Measurements from ENCODE around the gene SVOPL. TPM values are rescaled to one million over a fixed set of nuclear protein-coding genes. Genes with fewer than 3 reads are reported as not detected.

SVOPL gene
- polyA plus RNA-seq, 1 of the 3 experiments (the other 2 are of a cell fraction): not detected

DNA sequence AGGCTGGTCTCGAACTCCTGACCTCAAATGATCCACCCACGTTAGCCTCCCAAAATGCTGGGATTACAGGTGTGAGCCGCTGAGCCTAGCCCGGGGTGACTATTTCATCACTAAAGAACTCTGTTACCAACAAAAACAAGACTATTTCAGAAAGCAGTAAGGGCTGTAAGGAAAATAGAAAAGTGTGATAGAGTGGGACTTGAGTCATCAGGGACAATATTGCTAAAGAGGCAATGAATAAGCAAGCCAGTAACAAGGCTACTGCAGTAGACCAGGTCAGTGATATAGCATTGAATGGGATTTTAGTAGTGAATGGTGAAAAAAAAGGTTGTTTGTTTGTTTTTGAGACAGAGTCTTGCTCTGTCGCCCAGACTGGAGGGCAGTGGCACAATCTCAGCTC is 51.7 kb downstream of the SVOPL start:
- DNase-seq: no peak
- Histone ChIP-seq H3K79me2 (ENCODE audit: insufficient read depth) (no peaks in the 10 kb centered on the region), H3K27ac (ENCODE audit: low read depth in 2 of 2, low read length in 1 of 2) (no peak overlapping the region), H3F3A (replicated peaks; ENCODE audit: insufficient read depth) (no peaks in the 10 kb centered on the region), H4K20me1 (ENCODE audit: insufficient read depth) (no peaks in the 10 kb centered on the region), H3K9me3 (peaks cover 6% of the 10 kb centered on the region; the same call in 1 of the 2 replicates), H3K9ac (no peak overlapping the region), H3K9me2 (no peaks in the 10 kb centered on the region), H3K27me3 (ENCODE audit: insufficient read depth) (no peaks in the 10 kb centered on the region), H3K36me3 (replicated peaks in 1 of 2; ENCODE audit: control insufficient read depth in 1 of 2, insufficient read depth in 2 of 2, low read length in 1 of 2) (no peaks in the 10 kb centered on the region), H3K4me2 (no peak overlapping the region), H2AFZ (ENCODE audit: low read depth) (no peak overlapping the region), H3K4me3 (ENCODE audit: low read depth in 2 of 2, low read length in 1 of 2) (no peak overlapping the region), H3K4me1 (ENCODE audit: control insufficient read depth in 1 of 2, insufficient read depth in 2 of 2, low read depth in 1 of 2, low read length in 1 of 2) (no peaks in the 10 kb centered on the region)
- WGBS (ENCODE audit: low lambda C conversion rate): 43% methylated on average over 5 of the region's 5 CpGs
- CTCF ChIA-PET: no interaction called here
- POLR2A ChIA-PET: no interaction called here
- no peak for TF ChIP-seq EP300 (IDR thresholded peaks at IDR 0.05; ENCODE audit: borderline replicate concordance in 1 of 2, low read depth in 1 of 2, low read length in 1 of 2)

DNA sequence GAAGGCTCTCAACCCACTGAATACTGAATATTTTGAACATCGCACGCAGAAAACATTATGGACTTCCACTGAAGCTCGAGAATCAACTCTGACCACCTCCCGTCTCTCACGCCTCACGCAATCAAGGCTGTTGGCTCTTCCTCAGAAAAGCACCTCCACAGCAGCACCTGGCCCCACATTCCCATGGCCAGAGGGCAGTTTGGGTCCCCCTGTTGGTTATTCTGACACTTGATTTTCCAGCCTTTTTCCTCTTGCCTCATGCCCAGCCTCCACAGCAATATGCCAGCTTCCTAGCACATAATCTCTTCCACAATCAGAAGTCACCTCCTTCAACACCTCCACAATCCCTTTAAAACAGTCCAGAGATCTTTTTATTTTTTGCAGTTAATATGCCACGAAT is 55.9 kb downstream of the SVOPL start:
- peak; percentile 34 for DNase-seq
- Histone ChIP-seq H3K27ac (ENCODE audit: low read depth in 2 of 2, low read length in 1 of 2) (no peak overlapping the region), H3K4me2 (no peak overlapping the region), H4K20me1 (ENCODE audit: insufficient read depth) (no peaks in the 10 kb centered on the region), H3K4me1 (ENCODE audit: control insufficient read depth in 1 of 2, insufficient read depth in 2 of 2, low read depth in 1 of 2, low read length in 1 of 2) (no peaks in the 10 kb centered on the region), H3K9me2 (no peaks in the 10 kb centered on the region), H3K9me3 (no peaks in the 10 kb centered on the region), H3K27me3 (ENCODE audit: insufficient read depth) (no peaks in the 10 kb centered on the region), H3K4me3 (ENCODE audit: low read depth in 2 of 2, low read length in 1 of 2) (no peak overlapping the region), H3K36me3 (replicated peaks in 1 of 2; ENCODE audit: control insufficient read depth in 1 of 2, insufficient read depth in 2 of 2, low read length in 1 of 2) (no peaks in the 10 kb centered on the region), H3F3A (replicated peaks; ENCODE audit: insufficient read depth) (no peaks in the 10 kb centered on the region), H3K9ac (no peak overlapping the region), H3K79me2 (ENCODE audit: insufficient read depth) (no peaks in the 10 kb centered on the region), H2AFZ (ENCODE audit: low read depth) (no peak overlapping the region)
- ChIA-PET POLR2A (no interaction called here), CTCF (interaction anchor here (0.8 to 1.5 kb wide), 2 partner anchors 80 to 94 kb away, joined by 3 to 5 read pairs; no protein-coding TSS in a partner anchor)
- WGBS (ENCODE audit: low lambda C conversion rate): 74% methylated on average over 7 of the region's 7 CpGs
- TF ChIP-seq EP300 (IDR thresholded peaks at IDR 0.05; ENCODE audit: borderline replicate concordance in 1 of 2, low read depth in 1 of 2, low read length in 1 of 2) (no peak), JUND (IDR thresholded peaks at IDR 0.05) (no peak), RAD21 (IDR thresholded peaks at IDR 0.05; ENCODE audit: low read length) (peak; percentile 6; the same call in 1 of the 2 replicates), MXI1 (IDR thresholded peaks at IDR 0.05; ENCODE audit: low read depth, low read length) (no peak)
- TF ChIP-seq, protein P1, sequence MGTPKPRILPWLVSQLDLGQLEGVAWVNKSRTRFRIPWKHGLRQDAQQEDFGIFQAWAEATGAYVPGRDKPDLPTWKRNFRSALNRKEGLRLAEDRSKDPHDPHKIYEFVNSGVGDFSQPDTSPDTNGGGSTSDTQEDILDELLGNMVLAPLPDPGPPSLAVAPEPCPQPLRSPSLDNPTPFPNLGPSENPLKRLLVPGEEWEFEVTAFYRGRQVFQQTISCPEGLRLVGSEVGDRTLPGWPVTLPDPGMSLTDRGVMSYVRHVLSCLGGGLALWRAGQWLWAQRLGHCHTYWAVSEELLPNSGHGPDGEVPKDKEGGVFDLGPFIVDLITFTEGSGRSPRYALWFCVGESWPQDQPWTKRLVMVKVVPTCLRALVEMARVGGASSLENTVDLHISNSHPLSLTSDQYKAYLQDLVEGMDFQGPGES (IDR thresholded peaks at IDR 0.05; ENCODE audit: low read depth, low read length): no peak
- TF ChIP-seq, protein P2, sequence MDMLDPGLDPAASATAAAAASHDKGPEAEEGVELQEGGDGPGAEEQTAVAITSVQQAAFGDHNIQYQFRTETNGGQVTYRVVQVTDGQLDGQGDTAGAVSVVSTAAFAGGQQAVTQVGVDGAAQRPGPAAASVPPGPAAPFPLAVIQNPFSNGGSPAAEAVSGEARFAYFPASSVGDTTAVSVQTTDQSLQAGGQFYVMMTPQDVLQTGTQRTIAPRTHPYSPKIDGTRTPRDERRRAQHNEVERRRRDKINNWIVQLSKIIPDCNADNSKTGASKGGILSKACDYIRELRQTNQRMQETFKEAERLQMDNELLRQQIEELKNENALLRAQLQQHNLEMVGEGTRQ (IDR thresholded peaks at IDR 0.05; ENCODE audit: borderline replicate concordance, low read depth, low read length): no peak

DNA sequence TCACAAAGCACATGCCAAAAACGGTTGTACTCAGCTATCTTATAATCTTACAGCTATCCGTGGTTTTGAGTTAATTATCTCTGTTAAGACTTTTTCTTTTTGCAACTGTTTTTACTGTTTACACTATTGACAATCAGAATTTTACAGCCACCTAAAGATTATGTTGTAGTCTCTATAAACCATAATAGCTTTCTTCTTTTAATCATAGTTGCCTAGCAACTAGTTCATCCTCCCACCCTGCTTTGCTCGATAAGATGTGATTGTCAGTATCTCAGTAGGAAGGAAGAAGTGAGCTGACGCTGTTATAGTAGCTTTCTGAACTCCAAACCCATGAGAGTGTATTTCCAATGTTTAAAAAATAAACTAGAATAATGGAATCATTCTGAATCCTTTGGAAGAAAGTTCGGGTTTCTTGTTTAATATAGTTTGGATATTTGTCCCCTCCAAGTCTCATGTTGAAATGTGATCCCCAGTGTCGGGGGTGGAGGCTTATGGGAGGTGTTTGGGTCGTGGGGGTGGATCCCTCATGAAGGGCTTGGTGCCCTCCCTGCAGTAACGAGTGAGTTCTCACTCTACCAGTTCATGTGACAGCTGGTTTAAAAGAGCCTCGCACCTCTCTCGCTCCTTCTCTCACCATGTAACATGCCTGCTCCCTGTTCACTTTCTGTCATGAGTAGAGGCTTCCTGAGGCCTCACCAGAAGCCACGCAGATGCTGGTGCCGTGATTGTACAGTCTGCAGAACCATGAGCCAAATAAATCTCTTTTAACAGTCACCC is 68.1 kb downstream of the SVOPL start:
- no peak overlapping the region for H3K9ac ChIP-seq
- H3K4me3 ChIP-seq (ENCODE audit: low read depth in 2 of 2, low read length in 1 of 2): no peak overlapping the region
- no peaks in the 10 kb centered on the region for H4K20me1 ChIP-seq (ENCODE audit: insufficient read depth)
- H3F3A ChIP-seq (replicated peaks; ENCODE audit: insufficient read depth): no peaks in the 10 kb centered on the region
- H3K4me2 ChIP-seq: no peak overlapping the region
- WGBS (ENCODE audit: low lambda C conversion rate): 21% methylated on average over 12 of the region's 12 CpGs
- no peaks in the 10 kb centered on the region for H3K4me1 ChIP-seq (ENCODE audit: control insufficient read depth in 1 of 2, insufficient read depth in 2 of 2, low read depth in 1 of 2, low read length in 1 of 2)
- ChIA-PET CTCF (interaction anchor here (0.8 to 1.3 kb wide), 3 partner anchors 9 to 19 kb away, joined by 3 read pairs; no protein-coding TSS in a partner anchor), POLR2A (no interaction called here)
- DNase-seq: no peak
- H2AFZ ChIP-seq (ENCODE audit: low read depth): no peak overlapping the region
- H3K36me3 ChIP-seq (replicated peaks in 1 of 2; ENCODE audit: control insufficient read depth in 1 of 2, insufficient read depth in 2 of 2, low read length in 1 of 2): no peaks in the 10 kb centered on the region
- H3K9me2 ChIP-seq: no peaks in the 10 kb centered on the region
- H3K9me3 ChIP-seq: no peaks in the 10 kb centered on the region
- H3K79me2 ChIP-seq (ENCODE audit: insufficient read depth): no peaks in the 10 kb centered on the region
- H3K27ac ChIP-seq (ENCODE audit: low read depth in 2 of 2, low read length in 1 of 2): no peak overlapping the region
- no peaks in the 10 kb centered on the region for H3K27me3 ChIP-seq (ENCODE audit: insufficient read depth)
- TF ChIP-seq RAD21 (IDR thresholded peaks at IDR 0.05; ENCODE audit: low read length) (no peak), NFIC (IDR thresholded peaks at IDR 0.05; ENCODE audit: borderline replicate concordance) (no peak), GABPA (IDR thresholded peaks at IDR 0.05; ENCODE audit: low read depth) (no peak), MXI1 (IDR thresholded peaks at IDR 0.05; ENCODE audit: low read depth, low read length) (no peak), TAF1 (IDR thresholded peaks at IDR 0.05; ENCODE audit: borderline replicate concordance, low read depth, low read length) (no peak), TCF12 (IDR thresholded peaks at IDR 0.05) (no peak), MEF2A (IDR thresholded peaks at IDR 0.05; ENCODE audit: borderline replicate concordance, low read depth) (no peak), POLR2AphosphoS5 (IDR thresholded peaks at IDR 0.05; ENCODE audit: low read depth, low read length) (no peak)
- TF ChIP-seq, protein P3, sequence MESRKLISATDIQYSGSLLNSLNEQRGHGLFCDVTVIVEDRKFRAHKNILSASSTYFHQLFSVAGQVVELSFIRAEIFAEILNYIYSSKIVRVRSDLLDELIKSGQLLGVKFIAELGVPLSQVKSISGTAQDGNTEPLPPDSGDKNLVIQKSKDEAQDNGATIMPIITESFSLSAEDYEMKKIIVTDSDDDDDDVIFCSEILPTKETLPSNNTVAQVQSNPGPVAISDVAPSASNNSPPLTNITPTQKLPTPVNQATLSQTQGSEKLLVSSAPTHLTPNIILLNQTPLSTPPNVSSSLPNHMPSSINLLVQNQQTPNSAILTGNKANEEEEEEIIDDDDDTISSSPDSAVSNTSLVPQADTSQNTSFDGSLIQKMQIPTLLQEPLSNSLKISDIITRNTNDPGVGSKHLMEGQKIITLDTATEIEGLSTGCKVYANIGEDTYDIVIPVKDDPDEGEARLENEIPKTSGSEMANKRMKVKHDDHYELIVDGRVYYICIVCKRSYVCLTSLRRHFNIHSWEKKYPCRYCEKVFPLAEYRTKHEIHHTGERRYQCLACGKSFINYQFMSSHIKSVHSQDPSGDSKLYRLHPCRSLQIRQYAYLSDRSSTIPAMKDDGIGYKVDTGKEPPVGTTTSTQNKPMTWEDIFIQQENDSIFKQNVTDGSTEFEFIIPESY (IDR thresholded peaks at IDR 0.05; ENCODE audit: borderline replicate concordance, low read depth): no peak
- TF ChIP-seq, protein P1 (IDR thresholded peaks at IDR 0.05; ENCODE audit: low read depth, low read length): no peak
